Activated CD4-positive, alpha-beta T cell treated with anti-CD3 and anti-CD28 coated beads, Interleukin-2, Interleukin-6, amounts not matched to agents 100 ng/mL and 50 ng/mL, durations not matched to agents 16 hours and 8 hours (primary cell): Measurements from ENCODE around the gene C14orf132.

Experiments
- DNase-seq: peaks from one replicate; pipeline ENCODE4 v3.0.0-alpha.2; 2020

C14orf132 gene

GRCh38 chr14:96102081-96102856 lies 63.1 kb downstream of the C14orf132 start:
- DNase-seq = no peak

GRCh38 chr14:96103075-96103474 lies 63.9 kb downstream of the C14orf132 start:
- no peak for DNase-seq

GRCh38 chr14:96103560-96104460 lies 64.6 kb downstream of the C14orf132 start:
- DNase-seq = no peak

GRCh38 chr14:96104469-96105057 lies 65.4 kb downstream of the C14orf132 start:
- DNase-seq = no peak

- DNase-seq = no peak
Measured at GRCh38 chr14:96105089-96105925, 66.1 kb downstream of the C14orf132 start.

- DNase-seq = no peak
Measured at GRCh38 chr14:96105926-96106441, 66.8 kb downstream of the C14orf132 start.

GRCh38 chr14:96106891-96107290 lies 67.7 kb downstream of the C14orf132 start:
- DNase-seq = no peak

GRCh38 chr14:96108061-96108795 lies 69.1 kb downstream of the C14orf132 start:
- DNase-seq = no peak

GRCh38 chr14:96108911-96109310 lies 69.7 kb downstream of the C14orf132 start:
- DNase-seq = no peak

- no peak for DNase-seq
Measured at GRCh38 chr14:96109596-96110355, 70.6 kb downstream of the C14orf132 start.

- DNase-seq = no peak
Measured at GRCh38 chr14:96112032-96112431, 72.9 kb downstream of the C14orf132 start.

GRCh38 chr14:96114002-96114401 lies 74.8 kb downstream of the C14orf132 start:
- DNase-seq = no peak

- DNase-seq = no peak
Measured at GRCh38 chr14:96117101-96117897, 78.1 kb downstream of the C14orf132 start.

- DNase-seq = no peak
Measured at GRCh38 chr14:96117960-96118359, 78.8 kb downstream of the C14orf132 start.

GRCh38 chr14:96118391-96118790 lies 79.2 kb downstream of the C14orf132 start:
- no peak for DNase-seq

GRCh38 chr14:96119947-96120346 lies 80.8 kb downstream of the C14orf132 start:
- DNase-seq = peak; percentile 31

- no peak for DNase-seq
Measured at GRCh38 chr14:96120392-96120791, 81.2 kb downstream of the C14orf132 start.

- no peak for DNase-seq
Measured at GRCh38 chr14:96120941-96121340, 81.8 kb downstream of the C14orf132 start.

GRCh38 chr14:96121660-96122395 lies 82.7 kb downstream of the C14orf132 start:
- DNase-seq = no peak
